ENCODE data around the gene ESPL1. TPM values are rescaled to one million over a fixed set of nuclear protein-coding genes. Genes with fewer than 3 reads are reported as not detected.

Gene ESPL1
- total RNA-seq, 2 experiments from 2014 or later = 60.8 to 66.9 TPM

DNA sequence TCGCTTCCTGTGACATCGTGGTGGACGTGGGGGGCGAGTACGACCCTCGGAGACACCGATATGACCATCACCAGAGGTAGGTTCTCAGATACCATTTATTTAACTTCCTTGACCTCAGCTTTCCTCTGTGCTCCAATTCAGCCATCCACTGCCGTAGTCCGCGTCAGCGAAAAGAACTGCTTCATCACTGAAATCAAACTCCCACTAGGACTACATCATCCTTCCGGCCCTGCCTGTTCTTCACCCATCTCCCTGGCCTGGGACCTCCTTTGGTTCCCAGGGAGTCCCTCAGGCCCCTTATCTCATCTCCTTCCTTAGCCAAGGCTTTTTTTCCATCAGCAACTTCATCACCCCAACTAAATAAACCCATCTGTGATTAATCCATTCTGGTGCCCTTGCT is 32.1 kb downstream of the ESPL1 start:
- no peaks in the 10 kb centered on the region for H3K9me3 Mint-ChIP-seq (ENCODE audit: low read depth)
- no peaks in the 10 kb centered on the region for H3K27me3 Mint-ChIP-seq
- H3K27ac Mint-ChIP-seq = peak overlapping the region; percentile 92
- H3K36me3 Mint-ChIP-seq (ENCODE audit: low read depth) = peaks cover 53% of the 10 kb centered on the region
- H3K4me3 Mint-ChIP-seq = peak overlapping the region; percentile 85
- ATAC-seq = no peak
- ChIA-PET CTCF (interaction anchor here (1.3 to 18.7 kb wide), 6 partner anchors 21 to 209 kb away, joined by 3 to 173 read pairs (median 6); partner anchors contain the start of genes AAAS and CSAD), POLR2A (interaction anchor here (0.6 to 1.3 kb wide), 5 partner anchors 14 to 106 kb away, joined by 3 to 7 read pairs (median 3); partner anchors contain the start of gene AAAS)
- H3K4me1 Mint-ChIP-seq = peaks cover 65% of the 10 kb centered on the region
- DNase-seq = peak; percentile 38
- intact Hi-C loops (cut with DNase I, micrococcal nuclease) = no loop called here

DNA sequence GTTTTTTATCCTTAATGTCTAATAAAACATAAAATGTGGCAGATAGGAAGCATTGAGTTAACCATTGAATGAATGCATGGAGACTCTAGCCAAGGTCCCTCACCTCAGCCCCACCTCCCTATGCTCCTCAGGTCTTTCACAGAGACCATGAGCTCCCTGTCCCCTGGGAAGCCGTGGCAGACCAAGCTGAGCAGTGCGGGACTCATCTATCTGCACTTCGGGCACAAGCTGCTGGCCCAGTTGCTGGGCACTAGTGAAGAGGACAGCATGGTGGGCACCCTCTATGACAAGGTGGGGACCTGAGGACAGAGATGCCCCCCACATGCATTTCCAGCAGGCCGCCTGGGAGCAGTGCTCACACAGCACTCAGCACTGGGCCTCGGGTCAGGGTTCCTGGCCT is 34.8 kb downstream of the ESPL1 start:
- DNase-seq (no peak), ATAC-seq (no peak)
- Mint-ChIP-seq H3K9me3 (ENCODE audit: low read depth) (no peaks in the 10 kb centered on the region), H3K27me3 (no peaks in the 10 kb centered on the region), H3K27ac (peak overlapping the region; percentile 62), H3K36me3 (ENCODE audit: low read depth) (peaks cover 49% of the 10 kb centered on the region), H3K4me3 (no peak overlapping the region), H3K4me1 (peaks cover 45% of the 10 kb centered on the region)
- intact Hi-C loops (cut with DNase I, micrococcal nuclease) = no loop called here
- CTCF ChIA-PET = interaction anchor here (0.6 to 11.7 kb wide), 4 partner anchors 16 to 237 kb away, joined by 3 to 166 read pairs (median 4); partner anchors contain the start of gene AAAS
- POLR2A ChIA-PET = no interaction called here

DNA sequence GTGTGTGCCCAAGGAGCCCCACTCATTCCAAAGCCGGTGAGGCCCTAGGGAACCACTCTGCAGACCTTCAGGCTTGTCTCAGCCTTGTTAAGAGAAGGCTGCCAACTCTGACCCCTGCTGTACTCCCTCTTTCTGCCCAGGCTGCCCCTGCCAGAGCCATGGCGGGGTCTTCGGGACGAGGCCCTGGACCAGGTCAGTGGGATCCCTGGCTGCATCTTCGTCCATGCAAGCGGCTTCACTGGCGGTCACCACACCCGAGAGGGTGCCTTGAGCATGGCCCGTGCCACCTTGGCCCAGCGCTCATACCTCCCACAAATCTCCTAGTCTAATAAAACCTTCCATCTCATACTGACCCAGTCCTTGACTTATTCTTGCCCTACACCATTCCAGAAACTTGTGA is 38.7 kb downstream of the ESPL1 start:
- H3K36me3 Mint-ChIP-seq (ENCODE audit: low read depth) = peaks cover 28% of the 10 kb centered on the region
- H3K4me3 Mint-ChIP-seq = no peak overlapping the region
- H3K27me3 Mint-ChIP-seq = no peaks in the 10 kb centered on the region
- intact Hi-C loops (cut with DNase I, micrococcal nuclease) = no loop called here
- no peak for DNase-seq
- ATAC-seq = no peak
- no peaks in the 10 kb centered on the region for H3K9me3 Mint-ChIP-seq (ENCODE audit: low read depth)
- H3K27ac Mint-ChIP-seq = peak overlapping the region; percentile 34
- peaks cover 10% of the 10 kb centered on the region for H3K4me1 Mint-ChIP-seq
- POLR2A ChIA-PET = no interaction called here
- CTCF ChIA-PET = no interaction called here

DNA sequence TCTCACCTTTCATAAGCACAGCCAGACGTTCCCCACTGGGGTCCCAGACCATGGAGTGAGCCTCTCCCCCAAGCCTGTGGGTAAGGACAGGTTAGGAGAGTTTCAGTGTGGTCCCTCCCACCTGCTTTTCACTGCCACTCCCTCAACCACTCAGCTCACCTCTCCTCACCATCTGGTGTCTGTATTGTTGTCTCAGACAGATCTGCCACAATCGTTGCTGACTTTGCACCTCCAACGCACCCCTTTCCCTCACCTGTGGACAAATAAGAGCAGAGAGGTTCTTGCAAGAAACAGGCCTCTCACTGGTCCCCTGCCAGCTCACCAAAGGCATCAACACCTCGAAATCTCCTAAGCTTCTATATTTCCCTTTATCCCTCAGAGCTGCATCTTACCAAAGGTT is 40.2 kb downstream of the ESPL1 start:
- ATAC-seq (no peak), DNase-seq (no peak)
- ChIA-PET CTCF (interaction anchor here (0.6 to 1.5 kb wide), 8 partner anchors 12 to 148 kb away, joined by 3 to 6 read pairs (median 3); partner anchors contain the start of gene AAAS), POLR2A (no interaction called here)
- Mint-ChIP-seq H3K27me3 (no peaks in the 10 kb centered on the region), H3K27ac (no peak overlapping the region), H3K9me3 (ENCODE audit: low read depth) (no peaks in the 10 kb centered on the region), H3K4me1 (no peaks in the 10 kb centered on the region), H3K36me3 (ENCODE audit: low read depth) (peaks cover 22% of the 10 kb centered on the region), H3K4me3 (no peak overlapping the region)
- intact Hi-C loops (cut with DNase I, micrococcal nuclease) = no loop called here

DNA sequence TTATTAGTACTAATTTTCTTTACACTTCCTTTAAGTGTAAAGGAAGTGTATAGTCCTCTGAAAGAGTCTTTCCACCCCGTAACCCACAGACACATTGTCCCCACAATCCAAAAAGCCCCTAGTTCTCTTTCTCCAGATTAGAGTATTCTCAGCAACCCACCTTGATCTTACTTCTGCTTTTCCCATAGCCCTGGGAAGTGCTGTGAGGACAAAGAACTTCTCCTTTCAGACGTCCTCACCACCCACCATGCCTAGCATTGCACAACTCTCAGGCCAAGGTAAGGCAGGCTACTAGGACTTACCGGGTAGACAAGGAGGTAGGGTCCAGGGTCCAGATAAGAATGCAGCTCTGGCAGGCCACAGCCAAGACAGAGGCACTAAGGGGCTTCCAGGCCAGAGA is 45.9 kb downstream of the ESPL1 start:
- intact Hi-C loops (cut with DNase I, micrococcal nuclease) = no loop called here
- Mint-ChIP-seq H3K27me3 (no peaks in the 10 kb centered on the region), H3K36me3 (ENCODE audit: low read depth) (peaks cover 35% of the 10 kb centered on the region), H3K4me1 (peaks cover 4% of the 10 kb centered on the region), H3K9me3 (ENCODE audit: low read depth) (no peaks in the 10 kb centered on the region), H3K27ac (peak overlapping the region; percentile 19), H3K4me3 (no peak overlapping the region)
- POLR2A ChIA-PET = no interaction called here
- DNase-seq (no peak), ATAC-seq (no peak)
- CTCF ChIA-PET = interaction anchor here (1.9 kb wide), 1 partner anchor 31 kb away, joined by 5 read pairs; no protein-coding TSS in a partner anchor

DNA sequence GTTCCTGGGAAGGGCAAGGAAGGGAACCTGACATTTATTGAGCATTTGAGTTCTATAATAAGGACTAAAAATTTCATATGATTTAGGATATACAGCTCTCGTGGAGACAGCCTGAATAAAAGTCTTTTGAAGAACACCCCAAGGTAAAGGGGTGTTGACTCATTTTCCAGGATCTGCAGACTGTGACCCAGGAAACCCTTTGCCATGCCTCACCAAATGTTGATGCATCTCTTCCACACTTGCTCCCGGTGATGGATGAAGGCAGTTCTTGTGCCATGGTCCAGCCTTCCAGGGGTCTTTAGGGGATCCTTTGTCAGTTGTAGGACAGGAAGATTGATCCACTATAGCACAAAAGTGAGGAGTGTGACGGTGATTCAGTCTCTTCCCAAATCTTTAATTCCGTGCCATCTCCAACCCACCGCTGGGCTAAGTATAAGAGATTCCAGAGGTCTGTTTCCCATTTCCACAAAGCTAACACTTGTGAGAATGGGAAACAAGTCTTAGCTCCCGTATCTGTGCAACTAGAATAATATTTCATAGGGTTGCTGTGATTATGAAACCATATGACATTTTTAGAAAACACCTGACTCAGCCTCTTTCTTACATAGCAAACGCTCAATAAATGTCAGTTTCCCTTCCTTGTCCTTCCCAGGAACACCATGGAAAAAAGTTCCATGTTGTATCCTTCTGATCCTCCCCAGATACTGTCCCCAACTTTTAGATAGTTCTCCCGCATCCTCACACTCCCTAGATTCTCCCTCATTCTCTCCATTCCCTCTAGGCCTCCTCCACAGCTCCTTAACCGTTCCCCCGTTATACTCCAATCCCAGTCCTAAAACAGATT is 52.5 kb downstream of the ESPL1 start:
- intact Hi-C loops (cut with DNase I, micrococcal nuclease) = loop anchor here (1.0 to 10.0 kb wide), 18 partner anchors 21 to 962 kb away; partner anchors contain the start of genes CSAD (in 2 of the 2), ESPL1 (in 2 of the 2), PFDN5 (in 2 of the 2) and TARBP2 (in 2 of the 2)
- Mint-ChIP-seq H3K27me3 (no peaks in the 10 kb centered on the region), H3K9me3 (ENCODE audit: low read depth) (no peaks in the 10 kb centered on the region), H3K4me3 (peak overlapping the region; percentile 87), H3K4me1 (peaks cover 36% of the 10 kb centered on the region), H3K27ac (peak overlapping the region; percentile 95), H3K36me3 (ENCODE audit: low read depth) (peaks cover 20% of the 10 kb centered on the region)
- CTCF ChIA-PET = interaction anchor here (0.6 to 7.9 kb wide), 66 partner anchors 10 to 315 kb away, joined by 3 to 166 read pairs (median 6); partner anchors contain the start of genes CSAD, EIF4B, ESPL1 and ITGB7
- POLR2A ChIA-PET = interaction anchor here (0.5 to 3.1 kb wide), 15 partner anchors 11 to 355 kb away, joined by 3 to 22 read pairs (median 5); partner anchors contain the start of genes ATP5MC2, CSAD, MAP3K12 and MYG1
- no peak for DNase-seq
- no peak for ATAC-seq

DNA sequence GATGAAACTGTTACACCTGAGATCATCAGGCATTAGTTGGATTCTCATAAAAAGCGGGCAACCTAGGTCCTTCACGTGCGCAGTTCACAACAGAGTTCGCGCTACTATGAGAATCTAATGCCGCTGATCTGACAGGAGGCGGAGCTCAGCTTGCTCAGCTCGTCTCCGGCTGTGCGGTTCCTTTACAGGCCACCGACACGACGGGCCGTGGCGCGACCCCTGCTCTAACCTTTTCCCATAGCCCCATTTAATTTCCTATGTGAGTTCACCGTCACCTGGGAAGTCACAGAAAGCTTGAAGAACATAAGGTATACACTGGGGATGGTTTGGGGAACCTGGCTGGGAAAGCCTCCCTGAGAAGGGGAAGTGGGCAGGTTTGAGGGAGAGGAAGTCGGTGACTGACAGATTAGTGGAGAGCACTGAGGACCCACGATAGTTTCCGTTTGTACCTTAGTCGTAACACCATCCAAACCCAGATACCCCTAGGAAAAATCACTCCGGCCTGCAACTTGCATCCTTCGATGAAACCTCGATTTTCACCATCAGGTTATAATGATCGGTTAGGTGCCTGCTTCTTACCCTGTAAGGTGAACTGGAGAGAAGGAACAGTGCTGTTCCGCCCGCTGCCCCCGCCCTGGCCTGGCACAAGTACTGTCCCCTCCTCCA is 56.1 kb downstream of the ESPL1 start:
- H3K36me3 Mint-ChIP-seq (ENCODE audit: low read depth) = peaks cover 6% of the 10 kb centered on the region

DNA sequence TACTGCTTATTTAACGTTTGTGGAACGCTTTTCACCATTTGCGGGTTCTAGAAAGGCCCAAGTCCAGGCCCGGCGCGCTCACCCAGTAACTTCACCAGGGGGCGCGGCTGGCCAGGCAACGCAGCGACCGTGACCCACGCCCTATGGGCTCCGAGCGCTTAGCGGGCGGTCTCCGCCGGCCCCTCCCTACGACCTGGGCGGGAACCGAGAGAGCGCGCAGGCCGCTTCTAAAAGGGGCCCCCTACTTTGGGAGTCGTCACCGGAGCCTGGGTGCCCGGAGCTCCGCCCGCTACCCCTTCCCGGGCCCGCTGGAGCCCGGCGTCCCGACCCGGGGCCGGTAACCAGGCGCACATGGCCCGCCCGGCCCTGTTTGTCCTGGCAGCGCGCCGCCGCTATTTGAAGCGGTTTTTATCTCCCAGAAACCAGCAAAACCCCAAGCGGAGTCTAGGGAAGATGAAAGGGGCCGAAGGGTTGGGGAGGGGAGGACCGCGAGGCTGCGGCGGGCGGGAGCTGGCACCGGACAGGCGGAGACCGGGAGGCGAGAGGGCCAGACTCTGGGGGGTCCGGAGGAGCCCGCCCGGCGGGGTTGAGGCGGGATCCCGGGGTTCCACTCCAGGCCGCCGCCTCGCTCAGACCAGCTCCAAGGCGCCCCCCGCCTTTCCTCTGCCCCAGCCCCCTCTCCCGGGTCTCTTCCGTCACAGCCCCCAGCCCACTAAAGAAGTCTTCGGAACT is 56.8 kb downstream of the ESPL1 start:
- POLR2A ChIA-PET = interaction anchor here (0.6 to 2.1 kb wide), 5 partner anchors 20 to 237 kb away, joined by 3 to 11 read pairs (median 3); partner anchors contain the start of gene PFDN5
- CTCF ChIA-PET = interaction anchor here (0.7 to 7.9 kb wide), 12 partner anchors 14 to 186 kb away, joined by 3 to 166 read pairs (median 10); partner anchors contain the start of genes MYG1 and PFDN5
- peaks cover 5% of the 10 kb centered on the region for H3K36me3 Mint-ChIP-seq (ENCODE audit: low read depth)
- H3K9me3 Mint-ChIP-seq (ENCODE audit: low read depth) = no peaks in the 10 kb centered on the region
- peak overlapping the region; percentile 92 for H3K27ac Mint-ChIP-seq
- intact Hi-C loops (cut with DNase I, micrococcal nuclease) = loop anchor here (1.0 to 10.0 kb wide), 8 partner anchors 20 to 957 kb away; partner anchors contain the start of genes ATF7 (in 1 of the 2), CBX5 (in 1 of the 2) and HNRNPA1 (in 1 of the 2)
- no peaks in the 10 kb centered on the region for H3K27me3 Mint-ChIP-seq
- peak; percentile 71 for ATAC-seq
- H3K4me1 Mint-ChIP-seq = peaks cover 34% of the 10 kb centered on the region
- DNase-seq = peak; percentile 95
- H3K4me3 Mint-ChIP-seq = peak overlapping the region; percentile 76

More for the DNA sequence above, 56.1 kb downstream of the ESPL1 start:
- Mint-ChIP-seq H3K9me3 (ENCODE audit: low read depth) (no peaks in the 10 kb centered on the region), H3K27ac (peak overlapping the region; percentile 92), H3K27me3 (no peaks in the 10 kb centered on the region), H3K4me1 (peaks cover 35% of the 10 kb centered on the region), H3K4me3 (peak overlapping the region; percentile 76)
- intact Hi-C loops (cut with DNase I, micrococcal nuclease) = loop anchor here (1.0 to 10.0 kb wide), 8 partner anchors 21 to 958 kb away; partner anchors contain the start of genes ATF7 (in 1 of the 2), CBX5 (in 1 of the 2) and HNRNPA1 (in 1 of the 2)
- CTCF ChIA-PET = interaction anchor here (0.6 to 7.9 kb wide), 29 partner anchors 14 to 279 kb away, joined by 3 to 166 read pairs (median 6); partner anchors contain the start of genes AMHR2, ESPL1, ITGB7 and MYG1
- DNase-seq (peak; percentile 78), ATAC-seq (peak; percentile 36)
- POLR2A ChIA-PET = interaction anchor here (0.6 to 2.1 kb wide), 8 partner anchors 14 to 187 kb away, joined by 3 to 11 read pairs (median 3); partner anchors contain the start of gene PFDN5

DNA sequence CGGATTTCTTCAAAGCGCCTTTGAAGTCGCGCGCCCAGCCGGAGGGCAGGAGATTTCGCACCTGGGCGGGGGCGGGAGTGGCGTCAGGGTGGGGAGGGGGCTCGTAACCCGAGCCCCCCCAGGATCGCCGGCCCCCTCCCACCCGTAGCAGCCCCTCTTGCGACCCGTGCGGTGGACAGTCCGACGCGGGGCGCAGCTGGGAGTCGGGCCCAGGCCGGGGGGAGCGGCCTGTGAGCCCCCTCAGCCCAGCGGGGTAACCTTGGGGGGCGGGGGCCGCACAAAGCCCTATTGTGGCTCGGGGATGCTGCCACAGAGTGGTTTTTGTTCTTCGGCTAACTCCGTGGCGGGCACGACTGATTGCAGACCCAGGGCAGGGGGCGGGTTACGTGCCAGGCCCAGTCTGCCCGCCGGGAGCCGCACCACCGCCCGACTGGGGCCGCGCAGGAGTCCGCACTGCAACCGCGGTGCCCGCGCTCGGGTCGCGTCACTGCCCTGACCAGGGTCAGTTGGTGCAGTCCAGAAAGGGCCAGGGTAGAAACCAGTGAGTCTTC is 57.5 kb downstream of the ESPL1 start:
- ChIA-PET POLR2A (interaction anchor here (0.6 to 2.1 kb wide), 5 partner anchors 20 to 236 kb away, joined by 3 to 11 read pairs (median 3); partner anchors contain the start of gene PFDN5), CTCF (interaction anchor here (0.7 to 7.9 kb wide), 10 partner anchors 20 to 186 kb away, joined by 3 to 166 read pairs (median 22); partner anchors contain the start of genes MYG1 and PFDN5)
- Mint-ChIP-seq H3K4me1 (peaks cover 27% of the 10 kb centered on the region), H3K27me3 (no peaks in the 10 kb centered on the region), H3K36me3 (ENCODE audit: low read depth) (peaks cover 2% of the 10 kb centered on the region), H3K4me3 (peak overlapping the region; percentile 76), H3K9me3 (ENCODE audit: low read depth) (no peaks in the 10 kb centered on the region), H3K27ac (peak overlapping the region; percentile 76)
- DNase-seq = peak; percentile 61
- ATAC-seq = no peak
- intact Hi-C loops (cut with DNase I, micrococcal nuclease) = loop anchor here (2.0 to 10.0 kb wide), 3 partner anchors 111 to 301 kb away; partner anchors contain the start of gene ATF7 (in 1 of the 2)

Measured in activated CD4-positive, alpha-beta T cell treated with anti-CD3 and anti-CD28 coated beads for 36 hours (primary cell).